Brain microvascular endothelial cell (primary cell): ENCODE results near the gene THBD.

Experiments
- DNase-seq: peaks from one replicate; pipeline ENCODE4 v3.0.0-alpha.2; 2020
- H3K27ac ChIP-seq: fragments of 250-450 bp; sonication (Bioruptor Pico); 2 replicates; pipeline ENCODE4 v1.5.1; 2020; ENCODE audit warnings: mild to moderate bottlenecking, moderate library complexity
- H3K27me3 ChIP-seq: fragments of 250-450 bp; sonication (Bioruptor Pico); replicated peaks from 2 replicates; pipeline ENCODE4 v1.5.1; 2020; ENCODE audit warnings: mild to moderate bottlenecking
- H3K36me3 ChIP-seq: fragments of 250-450 bp; sonication (Bioruptor Pico); replicated peaks from 2 replicates; pipeline ENCODE4 v1.5.1; 2020; ENCODE audit warnings: mild to moderate bottlenecking
- H3K4me3 ChIP-seq: 2 replicates; pipeline ENCODE4 v1.5.1; 2011; ENCODE audit warnings: low read depth, mild to moderate bottlenecking, control low read depth, low read length, moderate library complexity
- CTCF ChIP-seq: IDR thresholded peaks from 2 replicates; pipeline ENCODE4 v1.5.1; 2011; ENCODE audit warnings: low read depth, mild to moderate bottlenecking, moderate library complexity, low read length, control low read depth, inconsistent platforms; ENCODE audit errors: missing control alignments
- in situ Hi-C: cut with HindIII; loops from 2 replicates; pipeline ENCODE4 v1.10.0; 2017; ENCODE audit warnings: low sequenced_read_pairs, low pct_ligation_motif_present

The THBD gene

GRCh38 chr20:23050076-23050838, 785 bp upstream of the THBD start:
- in situ Hi-C loops = no loop called here
- DNase-seq = peak; percentile 19
- Histone ChIP-seq H3K36me3 (no peaks in the 10 kb centered on the region), H3K4me3 (peak overlapping the region; percentile 65), H3K27me3 (no peaks in the 10 kb centered on the region), H3K27ac (peak overlapping the region; percentile 38)
- TF ChIP-seq CTCF = no peak

- in situ Hi-C loops = no loop called here
- TF ChIP-seq CTCF = peak; percentile 53
- Histone ChIP-seq H3K27me3 (no peaks in the 10 kb centered on the region), H3K4me3 (peak overlapping the region; percentile 65), H3K36me3 (no peaks in the 10 kb centered on the region), H3K27ac (no peak overlapping the region)
- DNase-seq = no peak
These were observed 930 bp downstream of the THBD start for GRCh38 chr20:23048283-23049200.

GRCh38 chr20:23047738-23048214, 1.7 kb downstream of the THBD start:
- peak; percentile 4 for TF ChIP-seq CTCF
- DNase-seq = no peak
- no peak overlapping the region for H3K27ac ChIP-seq
- H3K27me3 ChIP-seq = no peaks in the 10 kb centered on the region
- H3K36me3 ChIP-seq = no peaks in the 10 kb centered on the region
- peak overlapping the region; percentile 65 for H3K4me3 ChIP-seq
- in situ Hi-C loops = no loop called here

GRCh38 chr20:23047001-23047737, 2.3 kb downstream of the THBD start:
- Histone ChIP-seq H3K27ac (no peak overlapping the region), H3K27me3 (no peaks in the 10 kb centered on the region), H3K4me3 (peak overlapping the region; percentile 65), H3K36me3 (no peaks in the 10 kb centered on the region)
- DNase-seq = no peak
- TF ChIP-seq CTCF = no peak
- in situ Hi-C loops = no loop called here

- Histone ChIP-seq H3K27me3 (no peaks in the 10 kb centered on the region), H3K27ac (no peak overlapping the region), H3K4me3 (no peak overlapping the region), H3K36me3 (no peaks in the 10 kb centered on the region)
- in situ Hi-C loops = no loop called here
- TF ChIP-seq CTCF = no peak
- no peak for DNase-seq
These were observed 3.0 kb downstream of the THBD start for GRCh38 chr20:23046431-23046830.
